Prostate gland (tissue), 2 donors: ENCODE results near the gene FUT7.

Experiments
- CTCF ChIP-seq, 4 experiments: fragments of 200-600 bp in 2 of 4; fragments of 450-650 bp in 2 of 4; sonication (generic) in 2 of 4; IDR thresholded peaks; 1 replicate in 3 of 4; 2 replicates in 1 of 4; pipeline ENCODE4 v1.5.1; 2016 to 2019; ENCODE audit warnings: antibody characterized with exemption in 4 of 4, mild to moderate bottlenecking in 2 of 4, moderate library complexity in 2 of 4
- POLR2A ChIP-seq: fragments of 450-650 bp; IDR thresholded peaks from one replicate; pipeline ENCODE4 v1.6.1; 2016; ENCODE audit warnings: antibody characterized with exemption, mild to moderate bottlenecking

GRCh38 chr9:137074657-137075274 is 42.9 kb upstream of the FUT7 start:
- TF ChIP-seq CTCF (IDR thresholded peaks at IDR 0.05) (no peak), POLR2A (no peak)
